HT1080 (cell line): ENCODE results near the gene FGD5. TPM values are rescaled to one million over a fixed set of nuclear protein-coding genes. Genes with fewer than 3 reads are reported as not detected.
A peak's percentile ranks its signal among the peaks of the same experiment; 100 is the strongest.

Source experiments
- DNase-seq: peaks from one replicate; pipeline ENCODE4 v3.0.0-alpha.2; 2015; ENCODE audit warnings: low read depth
- polyA plus RNA-seq, 2 experiments: library from polyadenylated mRNA; depleted of rRNA; stranded (reverse); fragments of >200 nt; gene quantifications; 2 replicates each; pipeline ENCODE4 v1.2.3, GENCODE V29; 2015
- total RNA-seq: library from RNA; depleted of rRNA; stranded (reverse); fragments of >200 nt; shearing (Covaris generic); gene quantifications from 2 replicates; pipeline ENCODE4 v1.2.3, GENCODE V29; 2014; rRNA removed

FGD5 gene
- total RNA-seq = not detected in 2 replicates
- polyA plus RNA-seq (2015; cell fraction: cytosol; rRNA removed) = not detected in 2 replicates
- polyA plus RNA-seq (2015; cell fraction: nucleus; rRNA removed) = 0.06 TPM in 1 of 2 replicates, not detected in the other

DNA sequence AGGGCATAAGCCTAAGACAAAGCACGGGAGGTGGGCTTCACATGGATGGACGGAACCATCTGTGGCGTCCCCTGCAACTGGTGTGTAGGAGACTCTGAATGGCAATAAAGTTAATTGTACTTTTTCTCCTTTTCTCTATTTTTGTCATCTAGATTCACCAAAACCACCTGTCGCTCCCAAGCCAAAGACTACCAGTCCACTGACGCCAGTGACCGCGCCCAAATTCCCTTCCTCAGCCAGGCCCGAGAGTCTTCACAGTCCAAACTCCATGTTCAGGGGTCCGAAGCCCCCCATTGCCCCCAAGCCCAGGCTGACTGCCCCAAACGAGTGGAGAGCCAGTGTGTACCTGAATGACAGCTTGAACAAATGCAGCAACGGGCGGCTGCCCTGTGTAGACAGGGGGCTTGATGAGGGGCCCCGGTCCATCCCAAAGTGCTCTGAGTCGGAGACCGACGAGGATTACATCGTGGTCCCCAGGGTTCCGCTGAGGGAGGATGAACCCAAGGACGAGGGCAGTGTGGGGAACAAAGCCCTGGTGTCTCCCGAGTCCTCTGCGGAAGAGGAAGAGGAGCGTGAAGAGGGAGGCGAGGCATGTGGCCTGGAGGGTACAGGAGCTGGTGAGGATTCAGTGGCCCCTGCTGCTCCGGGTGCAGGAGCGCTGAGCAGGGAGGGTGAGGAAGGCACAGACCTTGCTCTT, at the start of gene FGD5:
FGD5 (plus strand) TSS at position 159 of the 697 bp plus-strand sequence; CDS start at position 269, 110 bp downstream.
- no peak for DNase-seq

DNA sequence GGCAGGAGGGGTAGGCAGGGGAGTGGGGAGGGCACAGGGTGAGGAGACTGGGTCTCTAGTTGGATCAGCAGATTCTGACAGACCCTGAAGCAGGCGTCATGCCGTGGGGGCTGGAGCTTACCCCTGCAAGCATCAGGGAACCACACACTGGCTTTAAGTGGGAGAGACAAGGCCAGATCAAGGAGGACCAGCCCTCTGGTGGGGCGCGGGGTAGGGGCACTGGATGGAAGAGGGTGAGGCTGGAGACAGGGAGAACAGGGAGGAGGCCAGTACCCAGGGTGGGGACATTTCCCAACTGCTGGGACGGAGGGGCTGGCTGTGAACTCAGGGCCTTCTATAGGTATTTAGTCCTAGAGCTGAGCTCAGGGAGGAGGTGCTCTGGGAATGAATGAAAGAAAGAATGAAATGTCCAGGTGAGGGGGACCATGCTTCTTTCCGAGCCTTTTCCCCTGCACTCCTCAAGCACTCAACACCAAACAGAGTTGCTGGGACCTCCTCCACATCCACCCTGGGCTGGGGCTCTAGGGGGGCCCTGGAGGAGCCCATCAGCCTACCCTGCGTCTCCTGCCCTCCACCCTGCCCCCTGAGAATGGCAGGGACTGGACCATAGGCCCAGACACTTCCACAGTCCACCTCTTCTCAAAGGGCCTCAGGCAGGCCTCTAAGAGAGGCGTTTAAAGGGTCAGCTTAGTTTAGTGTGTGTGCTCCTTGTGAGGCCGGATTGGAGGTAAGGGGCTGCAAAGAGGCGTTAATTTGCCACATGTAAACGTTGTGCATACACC, 49.0 kb upstream of the FGD5 start:
- DNase-seq = no peak

GRCh38 chr3:14770591-14770990, 48.2 kb upstream of the FGD5 start:
- no peak for DNase-seq

DNA sequence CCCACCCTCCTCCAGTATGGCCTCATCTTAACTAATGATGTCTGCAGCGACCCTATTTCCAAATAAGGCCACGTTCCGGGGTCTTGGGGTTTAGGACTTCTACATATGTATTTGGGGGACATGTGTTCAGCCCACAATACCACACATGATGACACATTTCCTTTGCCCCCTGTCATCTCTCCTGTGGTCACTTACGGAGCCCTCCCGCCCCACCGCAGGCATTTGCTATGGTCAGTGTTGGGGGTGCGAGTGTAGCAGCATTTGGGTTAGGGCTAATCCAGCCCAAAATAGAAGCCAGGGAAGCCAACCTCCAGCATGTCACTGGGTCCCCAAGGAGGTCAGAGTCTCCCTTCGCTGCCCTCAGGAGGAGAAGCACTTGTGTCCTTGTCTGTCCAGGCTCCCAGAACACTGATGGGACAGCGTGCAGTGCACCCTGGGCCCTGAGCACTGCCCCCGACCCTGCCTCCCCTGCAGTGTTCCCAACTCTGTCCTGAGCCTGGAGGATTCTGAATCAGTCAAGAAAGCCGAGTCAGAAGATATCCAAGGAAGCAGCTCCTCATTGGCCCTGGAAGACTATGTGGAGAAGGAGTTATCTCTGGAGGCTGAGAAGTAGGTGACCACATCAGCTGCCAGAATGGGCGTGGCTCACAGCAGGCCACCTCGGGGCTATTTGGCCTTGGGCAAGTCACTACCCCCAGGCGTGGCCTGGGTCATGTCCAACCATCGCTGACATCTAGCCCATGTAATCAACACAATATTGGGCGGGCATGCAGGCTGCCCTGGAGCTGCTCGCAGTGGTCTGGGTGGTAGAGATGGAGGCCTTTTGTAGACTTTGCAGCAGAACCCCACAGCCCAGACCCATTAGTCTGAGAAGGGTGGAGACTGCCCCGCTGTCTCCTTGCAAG, 46.9 kb upstream of the FGD5 start:
- DNase-seq = no peak

DNA sequence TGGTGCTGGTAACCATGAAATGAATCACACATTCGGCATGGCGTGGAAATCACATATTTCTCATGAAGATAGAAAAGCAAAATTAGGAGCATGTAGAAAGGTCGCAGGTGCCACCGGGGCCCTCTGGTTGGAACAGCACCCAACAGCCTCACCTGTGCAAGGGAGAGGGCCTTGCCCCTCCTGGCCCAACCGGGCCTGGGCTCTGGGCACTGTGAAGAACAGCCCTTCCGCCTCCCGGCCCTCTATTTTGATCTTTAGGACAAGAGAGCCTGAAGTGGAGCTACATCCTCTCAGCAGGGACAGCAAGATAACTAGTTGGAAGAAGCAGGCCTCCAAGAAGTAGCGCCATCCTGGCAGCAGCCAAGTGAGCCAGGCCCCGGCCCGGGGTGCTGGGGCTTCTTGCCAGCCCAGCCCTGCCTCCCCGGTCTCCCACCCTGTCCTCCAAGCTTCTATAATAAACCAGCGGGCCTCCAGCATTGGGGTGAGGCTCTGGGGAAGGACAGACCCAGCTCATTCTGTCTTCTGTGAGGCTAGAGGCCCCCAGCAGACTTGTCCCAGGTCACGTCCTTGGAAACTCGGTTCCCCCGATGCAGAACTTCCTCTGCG, 46.1 kb upstream of the FGD5 start:
- DNase-seq = no peak

DNA sequence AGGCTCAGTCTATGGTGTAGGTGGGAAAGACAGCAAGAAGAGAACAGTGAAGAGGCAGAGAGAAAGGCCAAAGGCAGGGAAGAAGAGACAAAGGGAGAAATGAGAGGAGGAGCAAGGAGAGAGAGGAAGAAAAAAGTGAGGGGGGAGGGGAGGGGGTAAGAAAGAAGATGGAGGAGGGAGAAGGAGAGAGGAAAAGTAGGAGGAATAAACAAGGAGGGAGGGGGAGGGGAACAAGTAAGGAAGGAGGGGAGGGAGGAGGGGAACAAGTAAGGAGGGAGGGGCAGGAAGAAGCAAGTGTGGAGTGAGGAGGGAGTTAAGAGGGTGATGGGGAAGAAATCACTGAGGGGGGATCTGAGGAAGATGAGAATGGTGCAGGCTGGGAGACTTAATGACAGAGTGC, 45.5 kb upstream of the FGD5 start:
- no peak for DNase-seq

DNA sequence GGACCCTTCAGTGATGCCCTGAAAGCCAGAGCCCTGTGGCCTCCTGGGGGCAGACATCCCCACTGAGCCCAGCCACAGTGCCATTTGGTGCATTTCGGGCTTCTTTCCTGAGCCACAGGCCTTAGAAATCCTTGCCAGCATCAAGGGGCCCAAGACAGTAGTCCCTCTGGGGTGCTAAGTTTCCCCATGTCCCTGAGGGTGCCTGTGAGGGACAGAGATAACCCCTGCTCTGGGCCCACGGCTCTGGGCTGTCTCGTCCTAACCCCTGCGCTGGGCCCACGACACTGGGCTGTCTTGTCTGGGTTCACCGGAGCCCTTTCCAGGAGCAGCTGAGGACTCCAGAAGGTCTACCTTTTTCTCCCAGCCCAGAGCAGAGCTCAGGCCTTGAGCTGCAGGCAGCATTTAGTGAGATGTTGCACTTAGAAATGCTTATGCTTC, 45.1 kb upstream of the FGD5 start:
- no peak for DNase-seq

DNA sequence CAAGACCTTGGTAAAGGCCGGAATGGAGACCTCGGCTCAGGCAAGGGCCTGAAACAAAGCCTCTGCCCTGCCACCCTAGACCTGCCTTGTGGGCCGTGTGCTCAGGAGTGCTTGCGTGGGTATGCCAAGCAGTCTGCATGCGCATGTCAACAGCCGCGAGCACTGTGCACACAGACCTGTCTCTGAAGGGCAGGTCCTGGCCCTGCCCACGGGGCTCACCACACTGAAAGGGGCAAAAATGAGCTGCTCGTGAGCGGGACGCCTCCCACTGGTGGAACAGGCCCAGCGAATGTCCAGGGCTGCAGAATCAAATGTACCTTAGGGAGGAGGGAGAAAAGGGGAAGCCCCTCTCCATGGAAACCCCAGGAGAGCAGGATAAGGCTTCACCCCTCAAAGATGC, 44.3 kb upstream of the FGD5 start:
- no peak for DNase-seq

DNA sequence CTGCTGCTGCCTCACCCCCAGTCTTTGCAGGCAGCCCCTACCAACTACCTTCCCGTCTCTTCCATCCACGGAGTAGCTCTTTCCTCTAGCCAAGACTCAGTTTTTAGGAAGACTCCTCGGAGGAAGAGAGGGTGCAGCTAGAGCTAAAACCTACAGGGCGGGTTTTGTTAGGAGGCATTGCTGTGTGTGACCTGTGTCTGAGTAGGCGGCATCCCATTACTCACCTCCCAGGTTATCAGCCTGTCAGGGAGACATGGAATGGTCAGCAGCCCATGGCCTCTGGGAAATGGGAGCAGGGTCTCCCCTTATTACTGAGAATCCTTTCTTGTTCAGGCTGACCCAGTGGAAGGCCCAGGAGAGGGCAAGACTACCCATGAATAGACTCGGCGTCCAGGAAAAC, 43.8 kb upstream of the FGD5 start:
- DNase-seq = no peak

GRCh38 chr3:14775563-14775962, 43.2 kb upstream of the FGD5 start:
- no peak for DNase-seq

DNA sequence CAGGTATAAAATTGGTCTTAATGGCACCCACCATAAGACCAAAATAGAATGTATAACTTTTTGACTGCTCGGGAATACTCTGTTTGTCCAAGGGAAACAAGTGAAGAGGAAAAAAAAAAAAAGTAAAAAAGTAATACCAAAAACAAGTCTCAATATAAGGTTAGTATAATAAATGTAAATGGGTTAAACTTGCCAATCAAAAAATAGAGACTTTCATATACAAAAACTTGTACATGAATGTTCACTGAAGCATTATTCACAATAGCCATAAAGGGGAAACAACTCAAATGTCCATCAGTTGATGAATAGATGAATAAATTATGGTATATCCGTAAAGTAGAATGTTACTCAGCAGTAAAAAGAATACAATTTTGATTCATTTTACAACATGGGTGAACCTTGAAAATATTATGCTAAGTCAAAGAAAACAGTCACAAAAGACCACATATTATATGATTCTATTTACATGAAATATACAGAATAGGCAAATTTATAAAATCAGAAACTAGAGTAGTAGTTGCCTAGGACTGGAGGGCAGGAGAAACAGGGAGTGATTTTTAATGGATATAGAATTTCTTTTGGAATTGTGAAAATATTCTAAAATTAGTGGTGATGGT, 39.6 kb upstream of the FGD5 start:
- no peak for DNase-seq

GRCh38 chr3:14780927-14781507, 37.7 kb upstream of the FGD5 start:
- DNase-seq = peak; percentile 46

DNA sequence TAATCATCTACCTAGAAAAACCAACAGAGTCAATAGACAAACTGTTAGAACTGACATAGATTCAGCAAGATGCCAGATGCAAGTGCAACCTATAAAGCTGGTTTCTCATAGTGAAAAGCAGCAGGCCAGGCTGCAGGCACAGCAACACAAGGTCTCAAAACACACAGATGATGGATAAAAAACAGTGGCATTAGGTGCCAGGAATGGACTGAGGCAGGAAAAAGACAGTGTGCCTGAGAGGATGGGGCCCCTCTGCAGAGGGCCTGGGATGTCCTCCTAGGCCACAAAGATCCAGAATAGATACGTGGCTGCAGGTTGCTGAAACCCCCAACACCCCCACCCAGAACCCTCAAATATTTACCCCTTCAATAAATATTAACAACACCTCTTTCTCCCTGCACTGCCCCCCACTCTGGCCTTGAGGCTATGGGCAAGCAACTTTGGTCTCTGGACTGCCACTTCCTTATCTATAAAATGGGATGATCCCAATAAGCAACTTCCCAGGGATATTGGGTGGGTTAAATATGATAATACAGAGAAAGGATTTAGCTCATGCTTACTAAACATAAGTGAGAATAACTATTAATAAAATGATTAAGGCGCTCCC, 35.2 kb upstream of the FGD5 start:
- no peak for DNase-seq

GRCh38 chr3:14784087-14784681, 34.6 kb upstream of the FGD5 start:
- no peak for DNase-seq

DNA sequence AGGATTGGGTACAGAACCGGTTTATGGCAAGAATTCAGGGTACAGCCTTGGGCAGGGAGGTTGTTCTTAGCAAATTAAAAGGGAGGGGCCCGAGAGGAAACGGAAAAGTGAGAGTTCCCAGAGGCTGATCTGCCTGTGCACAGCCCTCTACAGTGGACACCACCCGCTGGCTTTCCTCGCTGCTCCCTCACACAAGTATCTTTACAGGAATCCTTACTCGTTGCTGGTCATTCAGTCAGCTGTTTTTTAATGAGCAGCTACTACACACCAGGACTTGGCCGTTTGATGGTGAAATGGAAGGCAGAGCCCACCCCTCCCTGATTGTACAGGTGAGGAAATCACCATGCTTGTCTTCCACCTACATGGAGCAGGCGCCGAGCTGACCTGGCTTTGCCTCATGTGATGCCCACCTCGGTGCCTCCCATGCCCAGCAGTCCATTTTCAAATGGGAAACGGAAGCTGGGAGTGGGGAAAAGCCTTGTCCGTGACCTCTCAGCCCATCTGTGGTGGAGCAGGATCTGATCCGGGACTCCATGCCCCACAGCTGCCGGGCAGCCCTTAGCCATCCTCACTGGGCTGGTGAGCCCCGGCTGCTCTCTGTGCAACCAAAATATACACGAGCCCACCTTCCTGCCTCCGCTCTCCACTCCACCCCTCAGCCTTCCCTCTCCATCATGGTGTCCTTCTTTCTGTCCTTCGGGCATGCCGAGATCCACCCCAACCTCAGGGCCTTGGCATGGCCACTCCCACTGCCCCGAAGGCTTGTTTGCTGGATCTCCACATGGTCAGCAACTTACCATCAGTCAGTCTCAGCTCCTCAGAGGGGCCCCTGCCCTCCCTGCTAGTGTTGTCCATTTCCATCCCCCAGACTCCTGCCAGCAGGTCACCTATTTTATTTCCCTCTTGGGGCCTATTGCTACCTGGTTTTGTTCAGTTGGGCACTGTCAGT, 33.3 kb upstream of the FGD5 start:
- DNase-seq = no peak

GRCh38 chr3:14786369-14786768, 32.4 kb upstream of the FGD5 start:
- DNase-seq = no peak

DNA sequence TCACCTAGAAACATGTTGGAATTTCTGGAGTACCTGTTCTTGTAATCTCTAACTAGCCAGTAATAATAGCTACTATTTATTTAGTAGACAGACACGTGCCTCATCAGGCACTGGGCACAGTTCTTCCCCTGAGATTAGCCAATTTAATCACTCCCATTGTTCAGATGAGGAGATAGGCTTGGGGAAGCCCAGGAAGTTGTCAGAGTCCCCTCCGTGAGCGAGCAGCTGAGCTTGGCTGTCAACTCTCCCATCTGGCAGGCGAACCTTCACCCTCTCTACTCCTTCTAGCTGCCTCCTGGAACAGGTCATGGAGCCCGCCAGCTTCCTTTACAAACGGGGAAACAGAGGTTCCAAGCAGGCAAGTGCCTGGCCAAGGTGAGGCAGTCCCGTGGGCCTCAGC, 31.1 kb upstream of the FGD5 start:
- no peak for DNase-seq

DNA sequence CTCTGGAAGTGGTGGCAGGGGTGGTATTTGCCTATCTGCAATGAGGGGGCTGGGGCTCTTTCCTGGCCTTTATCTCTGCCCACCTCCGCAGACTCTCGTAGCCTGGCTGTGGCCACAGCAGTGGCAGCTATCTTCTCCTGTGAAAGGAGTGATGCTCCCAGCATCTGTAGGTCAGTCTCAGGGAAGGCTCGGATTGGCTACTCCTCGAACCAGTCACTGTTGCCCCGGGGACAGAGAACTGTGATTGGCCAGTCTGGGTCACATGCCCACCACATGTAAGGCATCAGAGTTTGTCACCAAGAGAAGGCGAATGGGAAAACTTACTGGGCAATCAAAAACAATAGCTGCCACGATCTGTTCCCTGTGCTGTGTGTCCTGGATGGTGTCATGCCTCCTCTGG, 30.1 kb upstream of the FGD5 start:
- no peak for DNase-seq
